Measurements from ENCODE around the gene HSD11B1. TPM values are rescaled to one million over a fixed set of nuclear protein-coding genes. Genes with fewer than 3 reads are reported as not detected.

HSD11B1 gene
- total and polyA plus RNA-seq, 2 donors (not counting 3 experiments of a cell fraction or from before 2014, with no cell fraction given), result not detected

- Histone ChIP-seq H3K4me3 (replicated peaks in 1 of 3; ENCODE audit: insufficient read depth in 1 of 3, low read depth in 1 of 3, low read length in 3 of 3) (no peak overlapping the region), H3K36me3 (ENCODE audit: control insufficient read depth in 2 of 2, extremely low read depth in 1 of 2, insufficient read depth in 2 of 2, low read length in 2 of 2) (no peaks in the 10 kb centered on the region), H3K9ac (replicated peaks; ENCODE audit: extremely low read depth, insufficient read depth, low read length) (no peak overlapping the region), H3K79me2 (ENCODE audit: control insufficient read depth, insufficient read depth, low read length) (no peaks in the 10 kb centered on the region), H3K4me1 (ENCODE audit: control insufficient read depth, extremely low read depth, insufficient read depth, low read length) (no peaks in the 10 kb centered on the region), H3K9me3 (replicated peaks; ENCODE audit: control insufficient read depth, insufficient read depth, low read length) (no peaks in the 10 kb centered on the region), H3K27me3 (ENCODE audit: control insufficient read depth in 2 of 2, insufficient read depth in 2 of 2, low read length in 2 of 2) (peaks cover 2 to 7% of the 10 kb centered on the region in 2 experiments), H2AFZ (ENCODE audit: low read depth, low read length) (no peak overlapping the region), H3K27ac (ENCODE audit: insufficient read depth, low read depth, low read length) (no peak overlapping the region), H3K4me2 (ENCODE audit: insufficient read depth, low read length) (no peak overlapping the region), H4K20me1 (replicated peaks; ENCODE audit: control insufficient read depth, extremely low read depth, insufficient read depth, low read length) (no peaks in the 10 kb centered on the region), H3K9me1 (replicated peaks; ENCODE audit: control insufficient read depth, extremely low read depth, insufficient read depth, low read length) (no peaks in the 10 kb centered on the region)
- no TSS peak for BruUV-seq (replicated peaks)
- TF ChIP-seq JUN (IDR thresholded peaks at IDR 0.05; ENCODE audit: borderline replicate concordance, insufficient read depth, insufficient read length, low read depth) (no peak), POLR2A (IDR thresholded peaks at IDR 0.05; ENCODE audit: low read depth, low read length) (no peak), CTCF (IDR thresholded peaks at IDR 0.05; ENCODE audit: extremely low read depth in 1 of 2, insufficient read depth in 1 of 2, low read depth in 1 of 2, low read length in 2 of 2) (no peak), GATA2 (IDR thresholded peaks at IDR 0.05; ENCODE audit: insufficient read depth, insufficient read length, low read depth, low read length) (no peak), POLR2AphosphoS5 (IDR thresholded peaks at IDR 0.05; ENCODE audit: insufficient read depth, low read depth, low read length) (no peak), FOS (IDR thresholded peaks at IDR 0.05; ENCODE audit: borderline replicate concordance, insufficient read depth, low read length) (no peak), MAX (IDR thresholded peaks at IDR 0.05; ENCODE audit: insufficient read depth, insufficient read length) (no peak), MYC (IDR thresholded peaks at IDR 0.05; ENCODE audit: low read depth, low read length) (no peak)
- dilution Hi-C loops (cut with MboI; ENCODE audit: extremely low pct_ligation_motif_present, low sequenced_read_pairs) (no loop called here), intact Hi-C loops (cut with micrococcal nuclease) (no loop called here)
- FAIRE-seq (no peak), DNase-seq (ENCODE audit: low read depth, low spot score) (no peak)
- ChIA-PET CTCF (interaction anchor here (1.1 kb wide), 1 partner anchor 69 kb away, joined by 3 read pairs; no protein-coding TSS in a partner anchor), POLR2A (no interaction called here)
These were observed 50.6 kb downstream of the HSD11B1 start for GRCh38 chr1:209755256-209755655.

Data from endothelial cell of umbilical vein (primary cell).